Measurements from ENCODE around the gene OR52N5. TPM values are rescaled to one million over a fixed set of nuclear protein-coding genes. Genes with fewer than 3 reads are reported as not detected.

OR52N5 gene
- total and polyA plus RNA-seq, 9 of the 15 experiments (the other 6 are each of a cell fraction or from before 2014, with no cell fraction given) = not detected

GRCh38 chr11:5808500-5809121, 25.5 kb upstream of the OR52N5 start, which contains the start of gene OR52N2 (continued):
- TF ChIP-seq ZBTB9 (CRISPR knock-in tag; IDR thresholded peaks at IDR 0.05) (no peak), SAFB2 (IDR thresholded peaks at IDR 0.05; ENCODE audit: borderline replicate concordance, low read depth, low read length, severe bottlenecking) (no peak), ZEB2 (IDR thresholded peaks at IDR 0.05) (no peak), SRSF7 (optimal IDR thresholded peaks at IDR 0.05; ENCODE audit: low read depth, low read length) (no peak), CREB3L1 (IDR thresholded peaks at IDR 0.05; ENCODE audit: borderline replicate concordance, low read depth) (no peak), FOXP1 (CRISPR knock-in tag; IDR thresholded peaks at IDR 0.05) (no peak), NFE2L1 (tag; IDR thresholded peaks at IDR 0.05; ENCODE audit: borderline replicate concordance, low read depth) (no peak), RFX7 (CRISPR knock-in tag; IDR thresholded peaks at IDR 0.05) (no peak), ZNF780A (CRISPR knock-in tag; IDR thresholded peaks at IDR 0.05) (no peak), EHMT2 (IDR thresholded peaks at IDR 0.05) (no peak), TCF7L2 (IDR thresholded peaks at IDR 0.05; ENCODE audit: low read depth, low read length) (no peak), IRF9 (tag; IDR thresholded peaks at IDR 0.05) (no peak), MYNN (IDR thresholded peaks at IDR 0.05) (no peak), MYNN (CRISPR knock-in tag; IDR thresholded peaks at IDR 0.05) (no peak), GMEB1 (CRISPR knock-in tag; IDR thresholded peaks at IDR 0.05) (no peak), ZNF274 (IDR thresholded peaks at IDR 0.05; ENCODE audit: borderline replicate concordance, low read depth, low read length) (no peak)

Measured in K562 (cell line).